Neural cell (in vitro differentiated cells): ENCODE measurements around the gene KRT6C. TPM values are rescaled to one million over a fixed set of nuclear protein-coding genes. Genes with fewer than 3 reads are reported as not detected.

Experiments
- H2AFZ ChIP-seq: fragments of 200-600, 300-800 bp; sonication (generic), shearing (Covaris generic); 2 replicates; pipeline ENCODE4 v1.6.0; 2014; ENCODE audit warnings: low read depth, mild to moderate bottlenecking, antibody characterized with exemption, low read length, moderate library complexity
- H3F3A ChIP-seq: fragments of 200-600 bp; shearing (Covaris generic); 2 replicates; pipeline ENCODE4 v1.6.1; 2016; ENCODE audit warnings: mild to moderate bottlenecking, moderate library complexity, mixed read lengths, antibody characterized with exemption, low read length; ENCODE audit not compliant: insufficient read depth, poor library complexity, severe bottlenecking
- H3K27ac ChIP-seq: fragments of 200-600, 300-800 bp; sonication (generic), shearing (Covaris generic); 2 replicates; pipeline ENCODE4 v1.5.1; 2014; ENCODE audit warnings: mild to moderate bottlenecking, low read length, moderate library complexity
- H3K27me3 ChIP-seq: fragments of 300-800, 200-600 bp; sonication (generic), shearing (Covaris generic); 2 replicates; pipeline ENCODE4 v1.6.0; 2014; ENCODE audit warnings: mild to moderate bottlenecking, low read depth, low read length, moderate library complexity; ENCODE audit not compliant: insufficient read depth
- H3K36me3 ChIP-seq: fragments of 300-800, 200-600 bp; sonication (generic), shearing (Covaris generic); 2 replicates; pipeline ENCODE4 v1.5.1; 2014; ENCODE audit warnings: mild to moderate bottlenecking, antibody characterized with exemption, low read length, moderate library complexity; ENCODE audit not compliant: insufficient read depth
- H3K4me2 ChIP-seq: fragments of 300-800, 200-600 bp; sonication (generic), shearing (Covaris generic); 2 replicates; pipeline ENCODE4 v1.6.0; 2014; ENCODE audit warnings: mild to moderate bottlenecking, low read length
- H3K4me3 ChIP-seq: fragments of 300-800, 200-600 bp; sonication (generic), shearing (Covaris generic); 2 replicates; pipeline ENCODE4 v1.5.1; 2014; ENCODE audit warnings: mild to moderate bottlenecking, low read length, moderate library complexity
- H3K79me2 ChIP-seq: fragments of 200-600 bp; shearing (Covaris generic); replicated peaks from 2 replicates; pipeline ENCODE4 v1.6.0; 2014; ENCODE audit warnings: mild to moderate bottlenecking, low read length, moderate library complexity; ENCODE audit not compliant: insufficient read depth
- H3K9ac ChIP-seq: fragments of 300-800, 200-600 bp; sonication (generic), shearing (Covaris generic); 2 replicates; pipeline ENCODE4 v1.6.1; 2016; ENCODE audit warnings: mild to moderate bottlenecking, low read length, mixed read lengths
- H3K9me2 ChIP-seq: fragments of 200-600 bp; shearing (Covaris generic); 2 replicates; pipeline ENCODE4 v1.6.1; 2016; ENCODE audit warnings: mild to moderate bottlenecking, low read length, mixed read lengths; ENCODE audit not compliant: insufficient read depth
- H3K9me3 ChIP-seq: fragments of 200-600, 300-800 bp; sonication (generic), shearing (Covaris generic); 2 replicates; pipeline ENCODE4 v1.6.1; 2016; ENCODE audit warnings: mild to moderate bottlenecking, mixed run types, low read length, moderate library complexity, mixed read lengths
- H4K20me1 ChIP-seq: fragments of 200-600 bp; shearing (Covaris generic); 2 replicates; pipeline ENCODE4 v1.6.1; 2016; ENCODE audit warnings: mild to moderate bottlenecking, mixed run types; ENCODE audit not compliant: insufficient read depth
- EP300 ChIP-seq: fragments of 450-650 bp; conservative IDR thresholded peaks from 2 replicates; pipeline ENCODE4 v1.6.1; 2014; ENCODE audit warnings: antibody characterized with exemption, mild to moderate bottlenecking, moderate library complexity; ENCODE audit not compliant: poor library complexity, severe bottlenecking
- EZH2 ChIP-seq: fragments of 200-600, 300-800 bp; shearing (Covaris generic), sonication (generic); IDR thresholded peaks from 2 replicates; pipeline ENCODE4 v1.6.1; 2014; ENCODE audit warnings: antibody characterized with exemption, low read length, borderline replicate concordance, mild to moderate bottlenecking; ENCODE audit not compliant: insufficient read depth, poor library complexity, severe bottlenecking
- MXI1 ChIP-seq: fragments of 450-650 bp; conservative IDR thresholded peaks from 2 replicates; pipeline ENCODE4 v1.6.1; 2014; ENCODE audit warnings: antibody characterized with exemption, mild to moderate bottlenecking; ENCODE audit not compliant: poor library complexity, severe bottlenecking
- POLR2AphosphoS5 ChIP-seq: IDR thresholded peaks from 2 replicates; pipeline ENCODE4 v1.6.1; 2012
- RAD21 ChIP-seq: fragments of 450-650 bp; conservative IDR thresholded peaks from 2 replicates; pipeline ENCODE4 v1.6.1; 2014; ENCODE audit warnings: antibody characterized with exemption, mild to moderate bottlenecking, moderate library complexity
- SMC3 ChIP-seq: fragments of 450-650 bp; conservative IDR thresholded peaks from 2 replicates; pipeline ENCODE4 v1.6.1; 2014; ENCODE audit warnings: antibody characterized with exemption, mild to moderate bottlenecking, moderate library complexity; ENCODE audit not compliant: poor library complexity
- TAF1 ChIP-seq: IDR thresholded peaks from 2 replicates; pipeline ENCODE4 v1.6.1; 2012; ENCODE audit warnings: low read depth
- polyA plus RNA-seq: library from polyadenylated mRNA; depleted of rRNA; stranded (reverse); fragments of >200 nt; gene quantifications from 2 replicates; pipeline ENCODE4 v1.2.3, GENCODE V29; 2014
- TF ChIP-seq, protein P1 (sequence below): IDR thresholded peaks from 2 replicates; pipeline ENCODE4 v1.6.1; 2012; ENCODE audit warnings: borderline replicate concordance
- TF ChIP-seq, protein P2 (sequence below): fragments of 450-650 bp; IDR thresholded peaks from 2 replicates; pipeline ENCODE4 v1.5.1; 2014; ENCODE audit warnings: antibody characterized with exemption, mild to moderate bottlenecking, moderate library complexity; ENCODE audit not compliant: poor library complexity, severe bottlenecking

The KRT6C gene
- polyA plus RNA-seq, 1 donor from 2014 or later: not detected

DNA sequence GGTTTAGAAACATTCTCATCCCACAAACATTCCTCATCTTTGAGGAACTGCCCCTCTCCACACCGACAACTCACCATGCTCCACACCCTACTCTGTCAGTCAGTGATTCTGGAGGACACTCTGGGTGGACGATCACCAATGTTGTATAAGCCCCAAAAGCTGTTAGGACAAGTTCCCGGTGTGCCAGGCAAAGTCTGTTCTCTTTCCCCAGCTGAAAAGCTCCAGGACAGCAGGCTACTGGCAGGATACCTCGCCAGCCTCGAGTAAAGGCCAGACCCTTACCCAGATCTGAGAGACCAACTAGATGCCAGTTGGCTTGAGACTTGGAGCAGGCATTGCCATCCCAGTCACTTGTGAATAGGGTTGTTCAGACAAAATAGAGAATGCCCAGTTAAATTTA lies 34.6 kb upstream of the KRT6C start:
- Histone ChIP-seq H3K27me3 (no peaks in the 10 kb centered on the region), H3F3A (no peaks in the 10 kb centered on the region), H3K79me2 (no peaks in the 10 kb centered on the region), H3K9me3 (no peaks in the 10 kb centered on the region), H3K4me2 (no peak overlapping the region), H4K20me1 (no peaks in the 10 kb centered on the region), H3K9me2 (no peaks in the 10 kb centered on the region), H3K27ac (no peak overlapping the region), H2AFZ (no peak overlapping the region), H3K4me3 (no peak overlapping the region), H3K36me3 (no peaks in the 10 kb centered on the region), H3K9ac (no peak overlapping the region)
- TF ChIP-seq RAD21 (no peak), MXI1 (no peak), TAF1 (no peak), SMC3 (no peak), EP300 (no peak), POLR2AphosphoS5 (no peak), EZH2 (no peak)
- TF ChIP-seq, protein P1, sequence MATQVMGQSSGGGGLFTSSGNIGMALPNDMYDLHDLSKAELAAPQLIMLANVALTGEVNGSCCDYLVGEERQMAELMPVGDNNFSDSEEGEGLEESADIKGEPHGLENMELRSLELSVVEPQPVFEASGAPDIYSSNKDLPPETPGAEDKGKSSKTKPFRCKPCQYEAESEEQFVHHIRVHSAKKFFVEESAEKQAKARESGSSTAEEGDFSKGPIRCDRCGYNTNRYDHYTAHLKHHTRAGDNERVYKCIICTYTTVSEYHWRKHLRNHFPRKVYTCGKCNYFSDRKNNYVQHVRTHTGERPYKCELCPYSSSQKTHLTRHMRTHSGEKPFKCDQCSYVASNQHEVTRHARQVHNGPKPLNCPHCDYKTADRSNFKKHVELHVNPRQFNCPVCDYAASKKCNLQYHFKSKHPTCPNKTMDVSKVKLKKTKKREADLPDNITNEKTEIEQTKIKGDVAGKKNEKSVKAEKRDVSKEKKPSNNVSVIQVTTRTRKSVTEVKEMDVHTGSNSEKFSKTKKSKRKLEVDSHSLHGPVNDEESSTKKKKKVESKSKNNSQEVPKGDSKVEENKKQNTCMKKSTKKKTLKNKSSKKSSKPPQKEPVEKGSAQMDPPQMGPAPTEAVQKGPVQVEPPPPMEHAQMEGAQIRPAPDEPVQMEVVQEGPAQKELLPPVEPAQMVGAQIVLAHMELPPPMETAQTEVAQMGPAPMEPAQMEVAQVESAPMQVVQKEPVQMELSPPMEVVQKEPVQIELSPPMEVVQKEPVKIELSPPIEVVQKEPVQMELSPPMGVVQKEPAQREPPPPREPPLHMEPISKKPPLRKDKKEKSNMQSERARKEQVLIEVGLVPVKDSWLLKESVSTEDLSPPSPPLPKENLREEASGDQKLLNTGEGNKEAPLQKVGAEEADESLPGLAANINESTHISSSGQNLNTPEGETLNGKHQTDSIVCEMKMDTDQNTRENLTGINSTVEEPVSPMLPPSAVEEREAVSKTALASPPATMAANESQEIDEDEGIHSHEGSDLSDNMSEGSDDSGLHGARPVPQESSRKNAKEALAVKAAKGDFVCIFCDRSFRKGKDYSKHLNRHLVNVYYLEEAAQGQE: no peak
- TF ChIP-seq, protein P2, sequence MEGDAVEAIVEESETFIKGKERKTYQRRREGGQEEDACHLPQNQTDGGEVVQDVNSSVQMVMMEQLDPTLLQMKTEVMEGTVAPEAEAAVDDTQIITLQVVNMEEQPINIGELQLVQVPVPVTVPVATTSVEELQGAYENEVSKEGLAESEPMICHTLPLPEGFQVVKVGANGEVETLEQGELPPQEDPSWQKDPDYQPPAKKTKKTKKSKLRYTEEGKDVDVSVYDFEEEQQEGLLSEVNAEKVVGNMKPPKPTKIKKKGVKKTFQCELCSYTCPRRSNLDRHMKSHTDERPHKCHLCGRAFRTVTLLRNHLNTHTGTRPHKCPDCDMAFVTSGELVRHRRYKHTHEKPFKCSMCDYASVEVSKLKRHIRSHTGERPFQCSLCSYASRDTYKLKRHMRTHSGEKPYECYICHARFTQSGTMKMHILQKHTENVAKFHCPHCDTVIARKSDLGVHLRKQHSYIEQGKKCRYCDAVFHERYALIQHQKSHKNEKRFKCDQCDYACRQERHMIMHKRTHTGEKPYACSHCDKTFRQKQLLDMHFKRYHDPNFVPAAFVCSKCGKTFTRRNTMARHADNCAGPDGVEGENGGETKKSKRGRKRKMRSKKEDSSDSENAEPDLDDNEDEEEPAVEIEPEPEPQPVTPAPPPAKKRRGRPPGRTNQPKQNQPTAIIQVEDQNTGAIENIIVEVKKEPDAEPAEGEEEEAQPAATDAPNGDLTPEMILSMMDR: no peak

DNA sequence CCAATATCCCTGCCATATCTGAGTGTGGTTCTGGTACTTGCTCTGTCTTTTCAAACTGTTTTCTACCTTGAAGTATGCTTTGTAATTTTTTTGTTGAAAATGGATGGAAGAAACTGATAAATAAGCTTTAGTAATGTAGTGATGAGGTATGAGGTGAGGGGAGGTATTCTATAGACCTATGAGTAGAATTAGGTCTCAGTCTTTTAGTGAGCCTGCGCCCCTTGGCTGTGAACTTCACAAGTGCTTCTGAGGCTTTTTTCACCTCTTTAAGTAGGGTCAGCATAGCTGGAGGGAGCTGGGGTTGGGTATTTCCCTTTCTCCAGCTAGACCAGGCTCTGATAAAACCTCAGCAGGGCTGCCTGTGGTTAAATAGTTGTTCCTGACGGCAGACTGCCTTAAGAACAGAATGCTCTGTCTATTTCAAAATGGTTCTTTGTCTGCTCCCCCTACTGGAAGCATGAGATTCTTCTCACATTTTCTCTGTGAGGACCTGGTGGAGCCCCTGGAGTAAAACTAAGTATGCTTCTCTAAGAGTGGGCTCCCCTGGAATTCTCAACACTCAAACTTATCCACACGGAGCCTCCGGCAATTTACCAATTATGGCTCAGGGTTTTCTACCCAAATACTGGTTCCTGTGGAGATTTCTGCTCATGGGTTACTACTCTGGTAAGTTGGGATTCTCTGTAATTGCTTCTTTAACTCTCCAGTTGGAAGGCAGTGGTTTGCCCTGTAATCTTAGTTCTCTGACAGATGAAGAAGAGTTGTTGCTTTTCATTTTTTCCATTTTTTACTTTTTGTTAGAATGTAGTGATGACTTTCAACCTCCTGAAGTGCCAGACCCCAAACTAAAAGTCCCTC lies 33.5 kb upstream of the KRT6C start:
- Histone ChIP-seq H3K27me3 (no peaks in the 10 kb centered on the region), H2AFZ (no peak overlapping the region), H3K27ac (no peak overlapping the region)

More for the DNA sequence above, 33.5 kb upstream of the KRT6C start:
- Histone ChIP-seq H3K36me3 (no peaks in the 10 kb centered on the region), H3K9ac (no peak overlapping the region), H4K20me1 (no peaks in the 10 kb centered on the region), H3K9me3 (no peaks in the 10 kb centered on the region), H3K4me3 (no peak overlapping the region), H3K4me2 (no peak overlapping the region), H3K9me2 (no peaks in the 10 kb centered on the region), H3F3A (no peaks in the 10 kb centered on the region), H3K79me2 (no peaks in the 10 kb centered on the region)
- TF ChIP-seq SMC3 (peak; percentile 17), EZH2 (no peak), RAD21 (peak; percentile 10)
- TF ChIP-seq, protein P2: peak; percentile 53
